ENCODE measurements around the gene SARM1. TPM values are rescaled to one million over a fixed set of nuclear protein-coding genes. Genes with fewer than 3 reads are reported as not detected.

Gene SARM1
- 4.4 and 5.8 TPM in 2 replicates for total RNA-seq

DNA sequence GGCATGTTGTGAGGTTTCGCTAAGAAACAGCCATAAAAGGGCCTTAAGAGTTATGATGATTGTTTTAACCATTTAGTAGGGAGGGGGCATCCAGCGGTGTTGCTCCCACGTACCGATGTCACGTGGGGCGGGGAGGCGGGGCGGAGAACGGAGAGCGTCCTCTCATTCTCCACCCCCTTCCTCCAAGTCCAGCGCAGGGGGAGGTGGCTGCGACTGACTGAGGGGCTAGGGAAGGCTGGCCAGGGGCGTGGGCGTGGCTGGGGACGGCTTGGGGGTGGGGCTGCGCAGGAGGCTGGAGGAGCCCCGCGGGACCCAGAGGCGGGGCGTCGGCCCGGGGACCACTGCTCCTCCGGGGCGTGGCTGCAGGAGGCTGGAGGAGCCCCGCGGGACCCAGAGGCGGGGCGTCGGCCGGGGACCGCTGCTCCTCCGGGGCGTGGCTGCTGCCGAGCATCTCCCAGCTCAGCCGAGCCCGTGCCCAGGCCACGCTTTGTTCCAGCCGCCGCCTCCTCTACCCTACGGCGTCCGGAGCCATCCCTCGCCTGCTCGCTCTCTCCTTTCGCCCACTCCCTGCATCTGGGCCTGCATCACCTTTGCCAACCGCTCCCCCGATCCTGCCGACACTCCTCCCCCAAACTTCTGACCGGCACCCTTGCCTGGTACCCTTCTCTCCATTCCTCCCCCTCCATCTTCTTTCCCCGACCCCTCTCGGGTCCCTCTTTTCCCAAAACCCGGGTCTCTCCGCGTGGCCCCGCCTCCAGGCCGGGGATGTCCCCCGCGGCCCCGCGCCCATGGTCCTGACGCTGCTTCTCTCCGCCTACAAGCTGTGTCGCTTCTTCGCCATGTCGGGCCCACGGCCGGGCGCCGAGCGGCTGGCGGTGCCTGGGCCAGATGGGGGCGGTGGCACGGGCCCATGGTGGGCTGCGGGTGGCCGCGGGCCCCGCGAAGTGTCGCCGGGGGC, at the start of gene SARM1:
SARM1 (plus strand) TSS at position 450 of the 958 bp plus-strand sequence; CDS start at position 789, 339 bp downstream.

DNA sequence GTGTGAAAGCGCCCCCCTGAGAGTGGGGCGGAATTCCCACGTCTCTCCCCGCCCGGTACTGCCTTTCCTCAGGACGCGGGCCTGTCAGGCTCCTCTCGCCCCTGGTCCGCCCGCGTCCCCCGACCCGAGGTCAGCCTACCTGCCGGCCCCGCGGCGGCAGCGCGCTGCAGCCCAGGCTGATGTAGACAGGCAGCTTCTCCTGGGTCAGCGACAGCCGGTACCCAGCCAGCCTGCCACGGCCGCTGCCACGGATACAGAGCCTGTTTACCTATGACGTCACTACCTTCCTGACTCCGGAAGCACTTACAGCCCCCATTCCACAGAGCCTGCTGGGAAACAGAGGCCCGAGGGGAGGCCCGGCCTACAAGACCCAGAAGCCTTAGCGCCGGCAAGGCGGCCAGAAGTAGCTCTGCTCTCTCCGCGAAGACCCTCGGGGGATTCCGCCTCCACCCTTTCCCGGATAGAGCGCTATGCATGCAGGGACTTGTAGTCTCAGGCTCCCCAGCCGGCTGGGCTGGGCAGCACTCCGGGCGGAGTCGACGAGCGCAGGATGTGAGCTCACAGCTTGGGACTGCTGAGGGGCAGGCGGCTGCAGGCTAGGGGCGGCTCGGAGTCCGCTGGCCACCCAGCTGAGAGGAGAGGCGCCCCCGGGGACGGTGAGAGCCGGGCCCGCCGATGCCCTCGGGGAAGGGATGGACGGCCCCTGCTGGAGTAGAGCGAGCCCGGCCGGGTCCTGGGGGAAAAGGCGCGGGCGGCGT, 36.1 kb upstream of the SARM1 start, which contains the start of the genes IFT20 and TNFAIP1:
IFT20 (minus strand) TSS at position 272 of the 758 bp plus-strand sequence. CDS start 3,487 bp downstream, outside the sequence.
TNFAIP1 (plus strand) TSS at position 561 of the 758 bp plus-strand sequence. CDS start 3,761 bp downstream, outside the sequence.

DNA sequence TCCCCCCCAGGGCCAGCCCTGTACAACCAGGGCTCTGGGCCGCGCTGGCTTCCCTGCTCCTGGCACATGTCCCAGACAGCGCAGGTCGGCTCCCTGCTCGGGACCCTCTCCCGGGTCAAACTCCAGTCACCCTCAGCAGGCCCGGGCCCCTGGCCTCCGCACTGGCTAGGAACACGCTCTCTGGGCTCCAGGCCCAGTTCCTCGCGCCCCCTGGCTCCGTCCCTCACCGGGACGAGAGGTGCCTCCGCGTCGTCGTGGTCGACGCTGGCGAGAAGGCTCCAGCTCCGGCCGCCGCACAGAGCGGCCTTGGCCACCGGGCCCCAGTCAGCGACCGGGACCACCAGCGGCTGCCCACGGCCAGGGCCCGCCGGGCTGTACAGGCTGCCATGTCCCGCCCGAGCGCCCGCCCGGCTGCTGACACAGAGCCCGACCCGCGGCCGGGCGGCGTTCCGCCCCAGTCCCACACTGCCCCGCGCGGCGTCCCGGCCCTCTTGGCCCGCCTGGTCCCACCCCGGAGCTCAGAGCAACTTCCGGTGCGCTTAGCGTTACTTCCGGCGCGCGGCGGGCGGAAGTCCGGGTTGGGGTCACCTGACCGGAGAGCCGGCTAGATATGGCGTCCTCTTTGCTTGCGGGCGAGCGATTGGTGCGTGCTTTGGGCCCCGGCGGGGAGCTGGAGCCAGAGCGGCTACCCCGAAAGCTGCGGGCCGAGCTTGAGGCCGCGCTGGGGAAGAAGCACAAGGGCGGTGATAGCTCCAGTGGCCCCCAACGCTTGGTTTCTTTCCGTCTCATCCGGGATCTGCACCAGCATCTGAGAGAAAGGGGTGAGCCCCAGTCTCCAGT, 14.2 kb upstream of the SARM1 start, which contains the start of gene POLDIP2:
POLDIP2 (minus strand) TSS at position 467 of the 840 bp plus-strand sequence; CDS start at position 388, 79 bp downstream.

DNA sequence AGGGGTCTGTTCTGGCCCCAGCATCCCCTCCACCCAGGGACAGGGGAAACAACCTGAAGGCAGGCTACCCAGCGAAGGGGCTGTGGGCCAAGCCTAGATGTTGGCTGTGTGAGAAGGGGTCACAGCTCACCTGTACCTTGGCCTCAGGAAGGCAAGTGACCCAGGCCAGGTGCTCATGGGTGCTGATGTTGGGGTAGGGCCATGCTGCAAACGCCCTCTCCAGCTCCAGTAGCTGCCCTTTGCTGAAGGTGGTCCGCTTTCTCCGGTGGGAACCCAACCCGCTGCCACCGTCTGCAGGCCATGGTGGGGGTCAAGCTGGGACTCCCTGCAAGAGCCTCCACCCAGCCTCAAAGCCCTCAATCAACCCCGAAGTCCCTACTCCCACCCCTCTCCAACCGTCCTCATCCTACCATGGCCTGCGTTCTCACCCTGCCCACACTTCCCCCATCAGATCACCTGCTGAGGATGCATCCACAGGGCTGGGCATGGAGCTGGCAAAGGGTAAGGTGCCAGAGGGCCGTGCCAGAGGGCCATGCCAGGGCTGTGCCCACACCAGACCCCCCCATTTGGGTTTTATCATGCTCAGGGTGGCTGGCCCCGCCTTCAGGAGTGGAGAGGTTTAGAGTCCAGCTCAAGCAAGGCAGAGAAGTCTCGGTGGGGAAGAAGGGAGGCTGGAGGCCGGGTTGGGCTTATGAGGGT, 6.7 kb upstream of the SARM1 start, which contains the start of gene SEBOX:
SEBOX (minus strand) TSS at position 535 of the 699 bp plus-strand sequence; CDS start at position 487, 48 bp downstream.

DNA sequence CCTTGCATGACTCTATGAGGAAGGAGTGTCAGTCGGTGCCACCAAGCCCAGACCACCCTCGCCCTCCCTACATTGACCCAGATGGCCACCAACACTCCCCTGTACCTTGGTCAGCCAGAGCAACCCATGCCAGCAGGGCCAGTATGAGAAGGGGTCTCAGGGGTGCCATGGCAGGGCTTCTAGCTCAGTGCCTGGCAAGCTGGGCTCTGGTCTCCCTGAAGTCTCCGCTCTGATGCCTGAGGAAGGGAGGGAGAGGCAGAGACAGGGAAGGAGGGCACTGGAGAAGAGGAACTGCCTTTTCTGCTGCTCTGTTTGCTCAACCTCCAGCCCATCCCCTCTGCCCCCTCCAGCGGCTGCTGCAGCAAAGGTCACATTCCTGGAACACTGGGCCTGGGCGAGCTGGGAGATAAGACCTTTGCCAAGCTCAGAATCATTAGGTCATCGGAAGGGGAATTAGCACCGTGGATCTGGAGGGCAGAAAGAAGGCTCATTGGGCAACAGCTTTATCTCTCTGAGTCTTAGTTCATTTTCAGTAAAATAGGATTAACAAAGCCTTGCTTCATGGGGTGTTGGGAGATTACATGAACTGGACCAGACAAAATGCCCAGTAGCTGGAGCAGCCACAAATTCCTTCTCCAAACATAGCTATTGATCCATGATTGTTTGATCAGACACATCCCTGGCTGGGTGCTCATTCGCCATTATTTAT, 1.3 kb upstream of the SARM1 start, which contains the start of gene VTN:
VTN (minus strand) TSS at position 273 of the 709 bp plus-strand sequence; CDS start at position 169, 104 bp downstream.

DNA sequence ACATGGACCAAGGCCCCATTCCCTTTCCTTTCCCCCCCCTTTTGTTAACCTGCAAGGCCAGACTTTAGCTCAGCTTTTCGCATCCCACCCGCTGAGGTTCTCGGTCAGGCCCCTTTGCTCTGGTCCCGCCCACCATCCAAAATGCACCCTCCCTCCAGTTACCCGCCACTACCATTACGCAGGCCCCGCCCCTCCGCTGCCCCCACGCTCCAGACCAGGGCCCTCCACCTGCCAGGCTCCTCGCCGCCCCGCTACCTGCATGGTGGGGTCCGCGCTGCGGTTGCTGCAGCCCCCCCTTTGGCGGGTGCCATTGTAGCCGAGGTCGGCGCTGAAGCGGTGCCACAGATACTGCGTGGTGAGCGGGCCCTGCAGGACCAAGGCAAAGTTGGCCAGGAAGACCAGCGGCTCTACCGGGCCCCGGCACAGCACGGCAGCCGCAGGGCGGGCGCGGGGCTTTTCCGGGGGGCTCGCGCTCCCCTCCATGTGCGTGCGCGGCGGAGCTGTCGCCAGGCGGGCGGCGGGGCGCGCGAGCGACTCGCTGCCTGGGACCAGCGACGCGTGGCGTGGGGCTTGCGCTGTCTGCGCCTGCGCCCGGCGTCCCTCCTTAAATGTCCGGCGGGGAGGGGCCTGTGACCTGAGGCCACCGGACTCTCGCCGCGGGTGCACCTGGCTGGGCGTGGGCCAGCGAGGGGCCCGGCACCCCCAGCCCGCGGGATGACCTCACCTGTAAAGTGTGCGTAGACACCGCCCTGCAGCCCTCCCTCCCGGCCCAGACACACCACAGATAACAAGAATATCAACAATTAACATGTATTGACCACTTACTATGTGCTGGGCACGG, 34.4 kb downstream of the SARM1 start, which contains the start of gene SLC46A1:
SLC46A1 (minus strand) TSS at position 581 of the 841 bp plus-strand sequence; CDS start at position 483, 98 bp downstream.

Other genes with a start within 250 kb of the SARM1 start
- 29.9 and 55.8 TPM in 2 replicates for gene TMEM97, start 52.5 kb upstream of the SARM1 start, total RNA-seq
- 39.3 and 52.8 TPM in 2 replicates for gene IFT20, start 36.2 kb upstream of the SARM1 start, total RNA-seq
- gene TNFAIP1, start 35.9 kb upstream of the SARM1 start, total RNA-seq, result 47.9 and 50.8 TPM in 2 replicates
- 79.1 and 98.4 TPM in 2 replicates for gene POLDIP2, start 14.2 kb upstream of the SARM1 start, total RNA-seq
- gene SEBOX, start 6.5 kb upstream of the SARM1 start, total RNA-seq, result not detected in 2 replicates
- gene VTN, start 1.4 kb upstream of the SARM1 start, total RNA-seq, result 0.07 and 0.13 TPM in 2 replicates
- 3.6 and 6.5 TPM in 2 replicates for gene SLC46A1, start 34.5 kb downstream of the SARM1 start, total RNA-seq
- not detected in 2 replicates for gene SLC13A2, start 102.0 kb downstream of the SARM1 start, total RNA-seq
- gene FOXN1, start 134.7 kb downstream of the SARM1 start, total RNA-seq, result not detected in 2 replicates
- gene UNC119, start 180.9 kb downstream of the SARM1 start, total RNA-seq, result 14.1 and 19.3 TPM in 2 replicates
- gene PIGS, start 199.8 kb downstream of the SARM1 start, total RNA-seq, result 43.0 and 62.8 TPM in 2 replicates
- gene ALDOC, start 205.2 kb downstream of the SARM1 start, total RNA-seq, result 17.7 and 23.4 TPM in 2 replicates
- 45.1 and 65.0 TPM in 2 replicates for gene SPAG5, start 227.3 kb downstream of the SARM1 start, total RNA-seq
- 12.6 and 12.7 TPM in 2 replicates for gene RSKR, start 242.5 kb downstream of the SARM1 start, total RNA-seq

All from thoracic aorta endothelial cell (primary cell).